Subcutaneous adipose tissue (tissue), 4 donors: Measurements from ENCODE around the gene KIAA0040. TPM values are rescaled to one million over a fixed set of nuclear protein-coding genes. Genes with fewer than 3 reads are reported as not detected.

Experiments
- total RNA-seq, 4 donors: library from RNA; depleted of rRNA; stranded (reverse); fragments of >200 nt; gene quantifications; one replicate each; pipeline ENCODE4 v1.1.0, GENCODE V29; 2016
- TF ChIP-seq, protein P1 (sequence below): fragments of 450-650 bp; IDR thresholded peaks from one replicate; pipeline ENCODE4 v1.5.1; 2016; ENCODE audit warnings: low read depth, mild to moderate bottlenecking, control low read depth, antibody characterized with exemption, moderate library complexity

The KIAA0040 gene
- total RNA-seq, 4 donors from 2014 or later, result 38.1 to 62.8 (median 60.8) TPM

DNA sequence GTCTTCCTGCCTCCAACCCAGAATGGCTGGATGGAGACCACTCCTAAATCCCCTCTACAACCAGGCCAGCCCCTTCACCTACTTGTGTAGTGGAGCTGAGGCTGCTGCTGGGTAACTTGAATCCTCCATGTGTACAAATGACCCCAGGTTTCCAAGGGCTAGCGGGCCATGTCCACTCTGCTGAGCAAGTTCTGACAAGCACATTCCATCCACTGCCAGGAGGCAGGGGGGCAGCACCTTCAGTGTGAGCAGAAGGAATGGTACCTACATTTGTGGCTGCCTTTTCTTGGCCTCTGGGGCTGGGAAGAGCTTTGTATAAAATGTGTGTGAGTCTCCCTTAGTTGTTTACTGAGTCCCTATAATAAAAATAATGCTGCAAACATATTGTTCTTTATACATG is 14.5 kb downstream of the KIAA0040 start:
- TF ChIP-seq, protein P1, sequence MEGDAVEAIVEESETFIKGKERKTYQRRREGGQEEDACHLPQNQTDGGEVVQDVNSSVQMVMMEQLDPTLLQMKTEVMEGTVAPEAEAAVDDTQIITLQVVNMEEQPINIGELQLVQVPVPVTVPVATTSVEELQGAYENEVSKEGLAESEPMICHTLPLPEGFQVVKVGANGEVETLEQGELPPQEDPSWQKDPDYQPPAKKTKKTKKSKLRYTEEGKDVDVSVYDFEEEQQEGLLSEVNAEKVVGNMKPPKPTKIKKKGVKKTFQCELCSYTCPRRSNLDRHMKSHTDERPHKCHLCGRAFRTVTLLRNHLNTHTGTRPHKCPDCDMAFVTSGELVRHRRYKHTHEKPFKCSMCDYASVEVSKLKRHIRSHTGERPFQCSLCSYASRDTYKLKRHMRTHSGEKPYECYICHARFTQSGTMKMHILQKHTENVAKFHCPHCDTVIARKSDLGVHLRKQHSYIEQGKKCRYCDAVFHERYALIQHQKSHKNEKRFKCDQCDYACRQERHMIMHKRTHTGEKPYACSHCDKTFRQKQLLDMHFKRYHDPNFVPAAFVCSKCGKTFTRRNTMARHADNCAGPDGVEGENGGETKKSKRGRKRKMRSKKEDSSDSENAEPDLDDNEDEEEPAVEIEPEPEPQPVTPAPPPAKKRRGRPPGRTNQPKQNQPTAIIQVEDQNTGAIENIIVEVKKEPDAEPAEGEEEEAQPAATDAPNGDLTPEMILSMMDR, result no peak

DNA sequence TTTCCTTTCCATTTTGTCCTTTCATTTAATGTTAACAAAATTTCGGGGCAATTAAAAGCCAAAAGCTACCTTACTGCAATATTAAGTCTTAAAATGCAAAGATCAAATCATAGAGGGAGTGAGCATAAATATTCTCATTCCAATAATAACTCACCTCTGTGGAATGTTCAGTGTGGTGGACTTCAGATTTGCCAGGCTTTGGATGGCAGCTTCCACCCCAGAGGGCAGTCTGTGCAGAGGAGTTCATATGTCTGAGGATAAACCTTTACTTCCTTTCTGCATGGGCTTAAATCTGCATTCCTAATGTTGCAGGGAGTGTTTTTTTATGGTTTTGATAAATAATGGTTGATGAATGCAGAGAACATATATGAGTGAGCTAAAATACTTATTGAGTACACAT is 16.3 kb downstream of the KIAA0040 start:
- TF ChIP-seq, protein P1, result no peak

DNA sequence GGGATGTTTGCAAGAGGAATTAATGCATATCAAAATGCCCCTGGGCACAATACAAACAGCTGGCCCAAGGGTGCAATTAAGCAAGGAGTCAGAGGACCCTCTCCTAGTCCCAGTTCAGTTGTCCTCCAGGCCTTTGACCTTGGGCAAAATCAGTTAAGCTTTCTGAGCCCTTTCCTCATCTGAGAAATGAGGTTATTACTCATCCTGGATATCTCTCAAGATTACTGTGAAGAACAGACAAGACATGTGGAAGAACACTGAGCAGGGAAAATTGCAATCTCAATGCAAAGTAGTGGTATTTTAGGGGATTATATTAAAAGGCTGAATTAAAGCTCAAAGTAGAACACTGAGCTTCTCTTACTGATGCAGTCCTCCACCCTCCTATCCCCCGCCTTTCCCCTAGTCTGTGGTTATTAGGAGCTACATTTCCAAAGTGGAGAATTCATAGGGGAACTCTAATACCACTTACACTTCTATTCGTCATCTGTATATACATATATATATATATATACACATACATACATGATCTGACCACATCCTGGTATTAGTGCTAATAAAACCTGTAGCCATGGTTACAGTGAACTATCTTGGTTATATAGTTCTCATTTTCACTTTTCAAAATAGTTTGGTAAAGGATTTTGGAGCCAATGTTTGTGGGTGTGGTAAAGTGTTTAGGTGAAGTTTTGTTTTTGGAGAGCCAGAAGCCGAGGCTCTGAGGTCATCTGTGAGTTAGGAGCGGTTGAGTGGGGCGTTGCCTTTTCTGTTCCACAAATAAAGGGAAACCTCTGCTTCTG is 18.1 kb downstream of the KIAA0040 start:
- TF ChIP-seq, protein P1, result no peak

DNA sequence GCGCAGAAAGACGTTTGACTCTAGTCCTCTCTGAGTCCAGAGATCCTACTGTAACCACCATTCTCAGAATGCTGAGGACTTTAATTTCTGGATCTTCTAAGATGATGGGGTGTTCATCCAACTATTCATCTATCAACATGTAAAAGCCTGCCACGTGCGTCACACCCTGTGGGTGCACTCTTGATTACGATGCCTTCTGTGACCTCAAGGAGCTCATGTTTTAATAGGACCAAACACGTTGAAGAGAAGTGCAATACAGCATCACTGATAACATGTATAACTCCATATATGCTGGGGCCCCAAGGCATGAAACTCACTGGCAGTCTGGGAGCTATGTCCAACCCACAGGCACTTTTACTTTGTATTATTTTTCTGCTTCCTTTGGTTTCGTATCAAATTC is 19.0 kb downstream of the KIAA0040 start:
- TF ChIP-seq, protein P1, result no peak

DNA sequence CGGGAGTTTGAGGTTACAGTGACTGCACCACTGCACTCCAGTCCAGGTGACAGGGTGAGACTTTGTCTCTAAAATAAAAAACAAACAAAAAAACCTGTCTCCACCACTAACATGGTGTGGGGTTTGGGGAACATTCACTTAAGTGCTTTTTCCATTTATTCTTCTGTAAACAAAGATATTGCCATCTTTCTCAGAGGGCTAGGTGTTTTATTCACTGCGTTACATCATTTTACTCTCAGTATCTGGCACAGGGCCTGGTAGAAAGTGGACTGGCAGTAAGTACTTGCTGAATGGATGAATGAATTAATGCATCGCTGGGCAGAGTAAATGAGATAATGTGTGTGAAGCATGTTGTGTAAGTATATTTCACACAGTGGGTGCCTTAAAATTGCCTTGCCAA is 20.1 kb downstream of the KIAA0040 start:
- TF ChIP-seq, protein P1, result no peak

DNA sequence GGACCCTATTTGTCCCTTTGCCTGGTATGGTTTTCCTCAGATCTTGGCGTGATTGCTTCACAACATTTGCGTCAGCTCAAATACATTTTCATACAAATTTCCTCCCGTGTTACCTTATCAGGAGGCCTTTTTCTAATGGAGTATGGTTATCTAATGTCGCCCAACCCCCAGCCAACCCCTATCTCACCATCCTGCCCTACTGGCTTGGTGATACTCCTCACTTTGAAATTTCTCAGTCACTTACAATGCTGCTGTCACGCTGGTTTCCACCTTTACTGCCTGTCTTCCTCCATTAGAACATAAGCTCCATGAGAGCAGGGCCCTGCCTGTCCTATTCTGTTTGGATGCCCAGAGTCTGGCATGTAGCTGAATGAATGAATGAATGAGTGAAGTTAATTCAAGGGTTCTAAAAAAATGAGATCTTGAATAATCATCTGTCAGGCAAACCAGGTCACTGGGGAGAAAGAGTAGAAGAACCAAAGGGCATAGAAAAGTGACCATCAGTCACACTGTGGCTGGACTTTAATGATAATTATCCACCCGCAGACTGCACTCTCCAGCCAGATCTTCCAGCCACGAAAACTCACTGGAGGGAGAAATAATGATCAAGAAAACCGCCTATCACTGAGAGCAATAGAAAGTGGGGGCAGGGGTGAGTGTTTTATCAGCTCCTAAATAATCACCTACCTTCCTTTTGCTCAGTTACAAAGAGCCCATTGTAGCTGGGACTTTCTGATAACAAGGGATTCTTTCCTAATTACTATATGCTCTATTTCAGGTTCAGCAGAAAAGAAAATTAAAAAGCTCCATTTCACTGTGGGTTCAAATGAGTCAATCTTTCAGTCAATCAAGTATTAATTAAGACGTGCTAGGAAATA is 21.3 kb downstream of the KIAA0040 start:
- TF ChIP-seq, protein P1, result no peak

DNA sequence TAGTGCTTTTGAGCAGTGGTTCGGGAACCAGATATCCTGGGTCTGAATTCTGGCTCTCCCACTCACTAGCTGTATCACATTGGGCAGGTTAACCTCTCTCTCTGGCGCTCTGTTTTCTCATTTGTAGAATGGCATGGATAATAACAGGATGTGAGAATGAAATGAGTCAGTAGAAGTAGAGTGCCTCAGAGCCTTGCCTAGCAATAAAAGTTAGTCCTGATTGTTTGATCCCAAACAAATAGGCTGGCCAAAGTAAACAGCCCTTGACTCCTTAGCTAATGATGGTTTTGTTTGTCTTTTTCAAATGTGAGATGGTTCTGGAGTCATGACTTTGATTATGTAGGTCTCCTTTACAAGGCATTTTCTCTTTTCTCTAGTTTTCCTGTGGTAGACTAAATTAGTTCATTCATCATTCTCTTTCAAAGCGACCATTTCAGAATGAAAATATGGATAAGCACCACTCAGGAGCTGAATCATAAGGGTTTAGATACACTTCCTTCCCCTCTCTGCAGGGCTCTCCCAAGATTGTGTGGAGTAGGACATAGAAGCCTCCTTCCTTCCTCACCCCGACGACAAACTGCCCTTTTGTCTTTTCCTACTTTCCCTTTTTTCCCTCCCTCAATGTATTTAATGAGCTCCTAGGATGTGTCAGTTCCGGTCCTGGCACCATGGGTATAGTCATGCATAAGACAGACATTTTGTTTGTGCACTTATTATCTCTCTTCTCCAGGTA is 23.1 kb downstream of the KIAA0040 start:
- TF ChIP-seq, protein P1, result no peak
